NOMO-1 treated with DMSO at 0.1 percent for 48 hours (cell line): ENCODE data around the gene PRTN3.

Experiments
- DNase-seq: peaks from one replicate; lab custom pipeline; 2025; ENCODE audit not compliant: unreplicated experiment; lab: John Stamatoyannopoulos, UW

The PRTN3 gene

DNA sequence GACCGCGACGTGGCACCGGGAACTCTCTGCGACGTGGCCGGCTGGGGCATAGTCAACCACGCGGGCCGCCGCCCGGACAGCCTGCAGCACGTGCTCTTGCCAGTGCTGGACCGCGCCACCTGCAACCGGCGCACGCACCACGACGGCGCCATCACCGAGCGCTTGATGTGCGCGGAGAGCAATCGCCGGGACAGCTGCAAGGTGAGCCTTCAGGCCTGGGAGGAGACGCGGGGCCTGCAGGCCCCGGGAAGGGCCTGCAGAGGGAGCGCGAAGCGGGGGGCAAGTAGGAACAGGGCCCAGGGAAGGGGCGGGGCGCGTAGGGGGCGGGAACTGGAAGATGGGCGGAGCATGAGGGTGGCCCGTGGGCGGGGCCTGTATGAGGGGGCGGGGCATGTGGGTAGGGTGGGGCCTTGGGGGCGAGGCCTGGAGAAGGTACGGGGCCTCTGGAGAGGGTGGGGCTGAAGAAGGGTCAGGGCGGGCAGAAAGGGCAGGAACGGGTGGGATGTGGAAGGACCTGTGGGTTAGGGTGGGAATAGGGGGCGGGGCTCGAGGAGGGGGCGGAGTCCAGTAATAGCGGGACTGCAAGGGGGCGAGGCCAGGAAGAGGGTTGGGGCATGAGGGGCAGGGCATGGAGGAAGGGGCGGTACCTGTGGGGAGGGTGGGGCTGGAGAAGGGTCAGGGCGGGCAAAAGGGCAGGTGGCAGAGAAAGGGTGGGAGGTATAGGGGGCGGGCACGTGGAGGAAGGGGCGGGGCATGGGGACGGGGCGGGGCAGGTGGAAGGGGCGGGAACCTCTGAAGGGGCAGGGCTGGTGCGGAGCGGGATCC is 21.2 kb downstream of the PRTN3 start:
- DNase-seq, result no peak

GRCh38 chr19:862581-863314 is 21.9 kb downstream of the PRTN3 start:
- DNase-seq, result no peak

- DNase-seq, result no peak
Measured at GRCh38 chr19:863315-863620, 22.5 kb downstream of the PRTN3 start.

- no peak for DNase-seq
Measured at GRCh38 chr19:866769-867300, 26.0 kb downstream of the PRTN3 start.

DNA sequence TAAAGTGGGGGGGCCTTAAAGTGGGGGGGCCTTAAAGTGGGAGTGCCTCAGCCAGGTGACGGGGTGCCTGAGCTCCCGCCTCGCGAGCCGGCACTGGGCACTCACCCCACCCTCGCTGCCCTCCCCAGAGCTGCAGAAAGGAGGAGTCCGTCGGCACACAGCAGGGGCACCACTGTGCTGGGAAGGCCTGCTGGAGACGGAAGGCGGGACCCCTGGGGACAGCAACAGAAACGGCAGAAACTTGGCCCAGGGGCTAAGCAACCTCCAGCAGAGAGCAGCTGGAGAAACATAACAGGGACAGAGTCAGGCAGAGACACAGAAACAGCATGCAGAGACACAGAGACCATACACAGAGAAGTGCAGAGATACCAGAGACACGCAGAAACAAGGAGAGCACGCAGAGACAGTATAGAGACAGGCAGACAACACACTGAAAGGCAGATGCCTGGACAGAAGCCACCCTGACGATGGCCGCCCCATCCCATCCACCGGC is 26.5 kb downstream of the PRTN3 start:
- no peak for DNase-seq

GRCh38 chr19:867855-868457 is 27.2 kb downstream of the PRTN3 start:
- DNase-seq, result no peak

DNA sequence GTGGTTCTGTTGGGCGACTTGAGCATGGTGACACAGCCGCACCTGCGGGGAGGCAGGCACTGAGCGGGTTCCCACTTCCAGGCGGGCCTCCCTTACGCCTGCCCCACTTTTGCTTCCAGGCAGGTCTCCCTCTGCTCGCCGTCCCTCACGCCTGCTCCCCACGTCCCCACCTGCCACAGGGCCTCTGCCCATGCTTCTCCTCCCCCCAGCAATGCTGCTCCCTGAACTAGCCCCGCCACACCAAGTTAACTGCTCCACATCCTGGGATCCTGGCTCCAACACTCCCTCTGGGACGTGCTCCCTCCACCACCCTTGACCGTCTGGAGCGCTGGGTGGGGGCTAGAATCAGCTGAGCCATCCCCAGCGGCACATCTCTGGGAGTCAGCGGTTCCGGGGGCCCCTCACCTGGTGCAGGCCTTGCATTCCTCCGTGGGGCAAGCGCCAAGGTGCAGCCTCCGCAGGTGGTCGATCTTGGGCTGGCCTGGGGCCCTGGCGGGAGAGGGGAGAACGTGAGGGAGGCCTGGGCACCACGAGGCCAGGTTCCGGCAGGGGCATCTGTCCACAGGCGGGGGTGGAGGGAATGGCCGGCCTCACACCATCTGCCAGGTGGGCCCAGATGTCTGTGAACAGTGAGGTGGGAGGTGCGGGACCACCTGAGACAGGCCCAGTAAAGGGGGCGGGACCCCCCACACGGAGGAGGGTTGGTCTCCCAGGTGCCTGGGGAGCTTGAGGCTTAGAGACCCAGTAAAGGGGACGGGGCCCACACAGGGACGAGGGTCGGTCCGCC is 27.9 kb downstream of the PRTN3 start:
- no peak for DNase-seq

GRCh38 chr19:869245-870177 is 28.7 kb downstream of the PRTN3 start:
- no peak for DNase-seq

GRCh38 chr19:870314-870713 is 29.5 kb downstream of the PRTN3 start:
- no peak for DNase-seq

DNA sequence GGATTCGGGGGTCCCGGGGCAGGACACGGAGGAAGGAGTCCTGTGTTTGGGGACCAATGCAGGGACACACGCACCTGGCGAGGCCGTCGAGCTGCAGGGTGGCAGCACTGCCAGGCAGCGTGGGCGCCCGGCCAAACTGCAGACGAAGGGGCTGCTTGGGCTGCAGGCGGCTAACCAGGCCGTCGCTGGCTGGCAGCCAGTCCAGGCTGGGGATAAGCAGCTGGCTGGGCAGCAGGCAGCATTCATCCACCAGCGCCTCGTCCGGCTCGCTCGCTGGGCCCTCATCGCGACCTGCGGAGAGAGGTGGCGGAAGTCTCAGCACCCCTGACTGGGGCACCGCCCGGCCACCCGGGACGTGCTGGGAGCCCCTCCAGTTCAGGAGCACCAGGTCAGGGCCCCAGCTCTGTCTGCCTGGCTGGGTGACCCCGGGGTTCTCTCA is 30.2 kb downstream of the PRTN3 start:
- DNase-seq, result no peak

- DNase-seq, result no peak
Measured at GRCh38 chr19:871446-872265, 30.9 kb downstream of the PRTN3 start.

- DNase-seq, result peak; percentile 60
Measured at GRCh38 chr19:872266-872951, 31.6 kb downstream of the PRTN3 start.

DNA sequence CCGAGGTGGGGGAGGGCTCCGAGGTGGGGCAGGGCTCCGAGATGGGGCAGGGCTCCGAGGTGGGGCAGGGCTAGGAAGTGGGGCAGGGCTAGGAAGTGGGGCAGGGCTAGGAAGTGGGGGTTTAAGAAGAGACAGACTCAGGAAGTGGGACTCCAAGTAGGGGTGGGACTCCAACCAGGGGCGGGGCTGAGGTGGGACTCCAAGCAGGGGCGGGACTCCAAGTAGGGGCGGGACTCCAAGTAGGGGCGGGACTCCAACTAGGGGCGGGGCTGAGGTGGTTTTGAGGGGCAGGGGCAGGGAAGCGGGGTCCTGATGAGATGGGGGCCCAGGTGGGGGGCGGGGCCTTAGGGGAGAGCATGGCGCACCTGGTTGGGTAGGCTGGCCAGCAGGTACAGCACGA is 32.3 kb downstream of the PRTN3 start:
- peak; percentile 26 for DNase-seq

GRCh38 chr19:873561-874041 is 32.8 kb downstream of the PRTN3 start:
- DNase-seq, result no peak

DNA sequence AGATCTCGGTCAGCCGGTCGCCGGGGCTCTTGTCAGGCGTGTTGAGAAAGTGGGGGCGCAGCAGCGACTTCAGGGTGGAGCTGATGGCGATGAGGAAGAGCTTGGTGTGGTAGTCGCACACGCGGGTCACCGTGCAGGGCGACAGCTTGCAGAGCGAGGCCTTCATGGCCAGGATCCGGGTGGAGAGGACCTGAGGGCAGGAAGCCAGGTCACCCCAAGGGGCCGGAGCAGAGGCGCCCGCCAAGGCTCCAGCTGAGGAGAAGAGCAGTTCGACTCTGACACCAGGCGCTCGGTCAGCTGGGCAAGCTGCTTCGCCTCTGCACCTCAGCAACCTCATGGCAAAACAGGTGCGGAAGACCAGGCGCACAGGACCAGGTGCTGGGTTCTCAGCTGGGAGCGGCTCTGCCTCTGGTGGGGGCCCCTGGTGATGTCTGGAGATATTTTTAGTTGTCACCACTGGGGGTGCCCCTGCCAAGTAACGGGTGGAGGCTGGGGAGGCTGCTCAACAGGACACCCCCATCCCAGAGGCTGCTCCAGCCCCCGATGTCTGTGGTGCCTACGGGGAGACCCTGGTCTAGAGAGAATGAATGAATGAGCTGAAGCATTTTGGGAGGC is 34.6 kb downstream of the PRTN3 start:
- DNase-seq, result no peak

- DNase-seq, result no peak
Measured at GRCh38 chr19:876089-876488, 35.3 kb downstream of the PRTN3 start.

DNA sequence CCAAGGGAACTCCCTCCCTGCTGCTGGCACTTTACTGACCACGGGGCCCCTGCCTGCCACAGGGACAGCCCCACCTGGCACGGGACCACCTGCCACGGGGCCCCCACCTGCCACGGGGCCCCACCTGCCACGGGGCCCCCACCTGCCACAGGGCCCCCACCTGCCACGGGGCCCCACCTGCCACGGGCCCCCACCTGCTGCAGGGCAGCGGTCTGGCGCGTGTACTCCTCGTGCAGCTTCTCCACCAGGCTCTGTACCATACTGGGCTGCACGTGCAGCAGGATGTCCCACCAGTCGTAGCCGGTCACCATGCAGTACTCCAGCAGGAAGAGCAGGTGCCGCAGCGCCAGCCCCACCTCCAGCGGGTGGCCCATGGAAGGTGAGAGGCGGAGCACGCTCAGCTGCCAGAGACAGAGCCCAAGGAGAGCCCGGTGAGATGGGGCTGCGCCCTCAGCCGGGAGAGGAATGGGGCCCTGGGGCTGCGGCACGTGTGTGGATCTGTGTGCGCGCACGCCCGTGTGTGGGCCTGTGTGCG is 36.0 kb downstream of the PRTN3 start:
- DNase-seq, result no peak
